Caco-2 (cell line): ENCODE data around the gene CAPN5. TPM values are rescaled to one million over a fixed set of nuclear protein-coding genes. Genes with fewer than 3 reads are reported as not detected.
A peak's percentile ranks its signal among the peaks of the same experiment; 100 is the strongest.

Experiments
- BruUV-seq: library from RNA; stranded (reverse); fragments of 400-500 nt; replicated peaks from 2 replicates; lab custom pipeline; 2021; lab: Mats Ljungman, UMichigan
- CTCF ChIA-PET: fragments of 300-600 bp; sonication (Branson Sonifier 250); formaldehyde crosslinking; loops from one replicate; lab custom pipeline; 2022; ENCODE audit warnings: antibody characterized with exemption; lab: Charles Lee
- POLR2A ChIA-PET: fragments of 300-600 bp; sonication (Branson Sonifier 250); formaldehyde crosslinking; loops from one replicate; lab custom pipeline; 2022; ENCODE audit warnings: antibody characterized with exemption; lab: Charles Lee
- DNase-seq, 2 experiments: peaks; one replicate each; pipeline versions ENCODE4 v3.0.0 to v3.0.0-alpha.2; 2020 to 2022
- H3K27me3 ChIP-seq: replicated peaks from 2 replicates; pipeline ENCODE4 v1.6.0; 2011; ENCODE audit warnings: low read length; ENCODE audit not compliant: control insufficient read depth, insufficient read depth
- H3K36me3 ChIP-seq: 2 replicates; pipeline ENCODE4 v1.5.1; 2011; ENCODE audit warnings: low read length; ENCODE audit not compliant: control insufficient read depth, insufficient read depth
- H3K4me1 ChIP-seq: fragments of 250-450 bp; sonication (Bioruptor Pico); 2 replicates; pipeline ENCODE4 v1.5.1; 2020; ENCODE audit warnings: mild to moderate bottlenecking
- H3K4me3 ChIP-seq: 2 replicates; pipeline ENCODE4 v1.5.1; 2011; ENCODE audit warnings: low read depth, mild to moderate bottlenecking, control low read depth, low read length
- H3K9me3 ChIP-seq: fragments of 250-450 bp; sonication (Bioruptor Pico); 2 replicates; pipeline ENCODE4 v1.5.1; 2020; ENCODE audit warnings: mild to moderate bottlenecking, moderate library complexity
- H3K27ac Mint-ChIP-seq: one replicate; pipeline ENCODE4 v1.8.0; 2022; ENCODE audit warnings: mixed read lengths; ENCODE audit not compliant: unreplicated experiment
- H3K27me3 Mint-ChIP-seq: one replicate; pipeline ENCODE4 v1.8.0; 2022; ENCODE audit warnings: mixed read lengths; ENCODE audit not compliant: insufficient read depth, unreplicated experiment
- H3K36me3 Mint-ChIP-seq: one replicate; pipeline ENCODE4 v1.8.0; 2022; ENCODE audit warnings: mild to moderate bottlenecking, mixed read lengths; ENCODE audit not compliant: insufficient read depth, unreplicated experiment
- H3K4me1 Mint-ChIP-seq: one replicate; pipeline ENCODE4 v1.8.0; 2022; ENCODE audit warnings: low read depth, mixed read lengths; ENCODE audit not compliant: unreplicated experiment
- H3K4me3 Mint-ChIP-seq: one replicate; pipeline ENCODE4 v1.8.0; 2022; ENCODE audit warnings: mild to moderate bottlenecking, moderate library complexity, mixed read lengths; ENCODE audit not compliant: unreplicated experiment
- H3K9me3 Mint-ChIP-seq: one replicate; pipeline ENCODE4 v1.8.0; 2022; ENCODE audit warnings: mixed read lengths; ENCODE audit not compliant: unreplicated experiment
- intact Hi-C: fragments of 100-400 bp; cut with micrococcal nuclease; formaldehyde crosslinking; loops from one replicate; pipeline ENCODE4 v1.10.0; 2022; ENCODE audit not compliant: unreplicated experiment
- total RNA-seq: library from RNA; stranded (reverse); gene quantifications from 2 replicates; pipeline ENCODE4 v1.2.3, GENCODE V29; 2022
- TF ChIP-seq, protein P1 (sequence below), 2 experiments: fragments of 200-600 bp in 1 of 2; IDR thresholded peaks; 1 replicate in 1 of 2; 2 replicates in 1 of 2; pipeline versions ENCODE4 v1.5.1 to v1.8.0; 2011 to 2022; ENCODE audit warnings: antibody characterized with exemption in 1 of 2, control low read depth in 1 of 2, inconsistent platforms in 1 of 2, low read depth in 1 of 2, low read length in 1 of 2, mild to moderate bottlenecking in 1 of 2, moderate library complexity in 1 of 2; ENCODE audit not compliant: insufficient read depth in 1 of 2, severe bottlenecking in 1 of 2, unreplicated experiment in 1 of 2

Gene CAPN5
- total RNA-seq, 1 experiment from 2014 or later: 21.2 TPM

DNA sequence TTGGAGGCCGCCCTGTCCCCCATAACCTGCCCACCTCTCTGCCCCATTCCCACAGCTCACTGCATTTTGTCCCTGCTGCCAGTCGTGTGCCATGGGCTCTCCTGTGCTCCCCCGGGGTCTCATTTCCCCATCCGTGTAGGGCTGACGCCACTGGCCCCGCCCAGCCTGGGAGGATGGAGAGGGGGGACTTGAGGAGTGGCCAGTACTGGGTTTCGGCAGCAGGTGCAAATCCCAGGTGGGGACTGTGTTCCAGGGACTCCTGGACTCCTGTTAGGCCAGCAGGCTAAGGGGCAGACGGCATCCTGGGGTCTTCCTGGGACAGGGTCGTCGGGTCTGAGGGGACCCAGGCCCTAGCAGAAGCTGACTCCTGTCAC, 60.1 kb downstream of the CAPN5 start:
- intact Hi-C loops: loop anchor here (1.0 to 5.0 kb wide), 6 partner anchors 45 to 495 kb away; partner anchors contain the start of gene PAK1
- Histone ChIP-seq H3K9me3 (no peaks in the 10 kb centered on the region), H3K27me3 (no peaks in the 10 kb centered on the region), H3K36me3 (no peaks in the 10 kb centered on the region), H3K4me1 (peaks cover 10% of the 10 kb centered on the region), H3K4me3 (peak overlapping the region; percentile 47)
- Mint-ChIP-seq H3K36me3 (peaks cover 17% of the 10 kb centered on the region), H3K27ac (no peak overlapping the region), H3K4me1 (peaks cover 19% of the 10 kb centered on the region), H3K27me3 (no peaks in the 10 kb centered on the region), H3K4me3 (peak overlapping the region; percentile 69), H3K9me3 (no peaks in the 10 kb centered on the region)
- DNase-seq: no peak
- POLR2A ChIA-PET: interaction anchor here (0.5 to 1.3 kb wide), 3 partner anchors 49 to 79 kb away, joined by 3 read pairs; no protein-coding TSS in a partner anchor
- BruUV-seq: no TSS peak
- CTCF ChIA-PET: interaction anchor here (0.5 to 3.3 kb wide), 28 partner anchors 8 to 432 kb away, joined by 3 to 116 read pairs (median 4); no protein-coding TSS in a partner anchor
- TF ChIP-seq, protein P1, sequence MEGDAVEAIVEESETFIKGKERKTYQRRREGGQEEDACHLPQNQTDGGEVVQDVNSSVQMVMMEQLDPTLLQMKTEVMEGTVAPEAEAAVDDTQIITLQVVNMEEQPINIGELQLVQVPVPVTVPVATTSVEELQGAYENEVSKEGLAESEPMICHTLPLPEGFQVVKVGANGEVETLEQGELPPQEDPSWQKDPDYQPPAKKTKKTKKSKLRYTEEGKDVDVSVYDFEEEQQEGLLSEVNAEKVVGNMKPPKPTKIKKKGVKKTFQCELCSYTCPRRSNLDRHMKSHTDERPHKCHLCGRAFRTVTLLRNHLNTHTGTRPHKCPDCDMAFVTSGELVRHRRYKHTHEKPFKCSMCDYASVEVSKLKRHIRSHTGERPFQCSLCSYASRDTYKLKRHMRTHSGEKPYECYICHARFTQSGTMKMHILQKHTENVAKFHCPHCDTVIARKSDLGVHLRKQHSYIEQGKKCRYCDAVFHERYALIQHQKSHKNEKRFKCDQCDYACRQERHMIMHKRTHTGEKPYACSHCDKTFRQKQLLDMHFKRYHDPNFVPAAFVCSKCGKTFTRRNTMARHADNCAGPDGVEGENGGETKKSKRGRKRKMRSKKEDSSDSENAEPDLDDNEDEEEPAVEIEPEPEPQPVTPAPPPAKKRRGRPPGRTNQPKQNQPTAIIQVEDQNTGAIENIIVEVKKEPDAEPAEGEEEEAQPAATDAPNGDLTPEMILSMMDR (IDR thresholded peaks at IDR 0.05; ENCODE audit: insufficient read depth in 1 of 2, low read depth in 1 of 2, low read length in 1 of 2, severe bottlenecking in 1 of 2, unreplicated experiment in 1 of 2): no peak

DNA sequence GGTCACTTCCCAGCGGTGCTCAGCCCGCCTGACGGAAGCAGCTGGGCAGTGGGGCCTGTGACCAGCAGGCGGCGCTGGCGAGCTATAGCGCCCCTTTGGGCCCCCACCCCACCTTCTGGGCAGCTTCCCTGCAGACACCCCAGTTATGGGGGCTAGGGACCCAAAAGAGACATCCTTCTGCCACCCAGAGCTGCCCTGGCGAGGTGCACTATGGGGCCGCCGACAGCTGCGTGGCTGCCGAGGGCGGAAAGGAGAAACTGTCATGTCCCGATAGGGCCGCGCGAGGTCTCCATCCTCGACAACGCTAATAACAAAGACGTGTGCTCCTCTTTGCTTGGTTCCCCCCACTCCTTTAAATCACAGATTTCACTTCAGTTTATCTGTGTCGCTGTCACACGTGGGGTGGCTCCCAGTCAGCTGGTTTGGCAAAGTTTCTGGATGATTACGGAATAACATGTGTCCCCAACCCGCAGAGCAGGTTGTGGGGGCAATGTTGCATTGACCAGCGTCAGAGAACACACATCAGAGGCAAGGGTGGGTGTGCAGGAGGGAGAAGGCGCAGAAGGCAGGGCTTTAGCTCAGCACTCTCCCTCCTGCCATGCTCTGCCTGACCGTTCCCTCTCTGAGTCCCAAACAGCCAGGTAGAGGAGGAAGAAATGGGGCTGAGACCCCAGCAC, 60.6 kb downstream of the CAPN5 start:
- DNase-seq: peak; percentile 70 to 84
- H3K27me3 ChIP-seq: no peaks in the 10 kb centered on the region
- intact Hi-C loops: loop anchor here (1.0 to 5.0 kb wide), 6 partner anchors 45 to 495 kb away; partner anchors contain the start of gene PAK1
- Mint-ChIP-seq H3K4me1 (peaks cover 19% of the 10 kb centered on the region), H3K9me3 (no peaks in the 10 kb centered on the region), H3K36me3 (peaks cover 17% of the 10 kb centered on the region), H3K4me3 (peak overlapping the region; percentile 69), H3K27ac (peak overlapping the region; percentile 72), H3K27me3 (no peaks in the 10 kb centered on the region)
- TF ChIP-seq, protein P1 (IDR thresholded peaks at IDR 0.05; ENCODE audit: insufficient read depth in 1 of 2, low read depth in 1 of 2, low read length in 1 of 2, severe bottlenecking in 1 of 2, unreplicated experiment in 1 of 2): peak; percentile 100
- no peaks in the 10 kb centered on the region for H3K36me3 ChIP-seq
- H3K4me1 ChIP-seq: peaks cover 10% of the 10 kb centered on the region
- H3K9me3 ChIP-seq: no peaks in the 10 kb centered on the region
- peak overlapping the region; percentile 47 for H3K4me3 ChIP-seq
- POLR2A ChIA-PET: interaction anchor here (0.5 to 1.3 kb wide), 5 partner anchors 17 to 658 kb away, joined by 3 read pairs; no protein-coding TSS in a partner anchor
- CTCF ChIA-PET: interaction anchor here (0.5 to 3.3 kb wide), 34 partner anchors 9 to 431 kb away, joined by 3 to 116 read pairs (median 4); partner anchors contain the start of gene CAPN5
- BruUV-seq: no TSS peak

DNA sequence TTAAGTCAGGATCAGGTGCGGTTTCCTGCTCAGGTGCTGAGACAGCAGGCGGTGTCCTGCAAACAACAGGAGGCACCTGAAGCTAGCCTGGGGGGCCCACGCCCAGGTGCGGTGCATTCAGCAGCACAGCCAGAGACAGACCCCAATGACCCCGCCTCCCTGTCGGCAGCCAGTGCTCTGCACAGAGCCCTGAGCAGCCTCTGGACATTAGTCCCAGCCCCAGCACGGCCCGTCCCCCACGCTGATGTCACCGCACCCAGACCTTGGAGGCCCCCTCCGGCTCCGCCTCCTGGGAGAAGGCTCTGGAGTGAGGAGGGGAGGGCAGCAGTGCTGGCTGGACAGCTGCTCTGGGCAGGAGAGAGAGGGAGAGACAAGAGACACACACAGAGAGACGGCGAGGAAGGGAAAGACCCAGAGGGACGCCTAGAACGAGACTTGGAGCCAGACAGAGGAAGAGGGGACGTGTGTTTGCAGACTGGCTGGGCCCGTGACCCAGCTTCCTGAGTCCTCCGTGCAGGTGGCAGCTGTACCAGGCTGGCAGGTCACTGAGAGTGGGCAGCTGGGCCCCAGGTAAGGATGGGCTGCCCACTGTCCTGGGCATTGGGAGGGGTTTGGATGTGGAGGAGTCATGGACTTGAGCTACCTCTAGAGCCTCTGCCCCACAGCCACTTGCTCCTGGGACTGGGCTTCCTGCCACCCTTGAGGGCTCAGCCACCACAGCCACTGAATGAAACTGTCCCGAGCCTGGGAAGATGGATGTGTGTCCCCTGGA, 61.3 kb downstream of the CAPN5 start, which contains the start of gene MYO7A:
Gene MYO7A, plus strand, starts transcription at position 327 of the 772 bp plus-strand sequence. CDS start 2,389 bp downstream, outside the sequence.
- H3K4me3 ChIP-seq: peak within 1 kb of the TSS; percentile 47
- H3K9me3 ChIP-seq: no peaks in the 10 kb centered on the region
- H3K36me3 ChIP-seq: no peaks in the 10 kb centered on the region
- CTCF ChIA-PET: interaction anchor here (0.7 to 3.3 kb wide), 26 partner anchors 9 to 421 kb away, joined by 3 to 116 read pairs (median 4); partner anchors contain the start of gene CAPN5
- peak; percentile 98 to 99 for DNase-seq
- Mint-ChIP-seq H3K36me3 (peaks cover 17% of the 10 kb centered on the region), H3K4me1 (peaks cover 19% of the 10 kb centered on the region), H3K4me3 (peak within 1 kb of the TSS; percentile 69), H3K27ac (peak within 1 kb of the TSS; percentile 72), H3K27me3 (no peaks in the 10 kb centered on the region), H3K9me3 (no peaks in the 10 kb centered on the region)
- BruUV-seq: TSS peak; percentile 71
- TF ChIP-seq, protein P1 (IDR thresholded peaks at IDR 0.05; ENCODE audit: insufficient read depth in 1 of 2, low read depth in 1 of 2, low read length in 1 of 2, severe bottlenecking in 1 of 2, unreplicated experiment in 1 of 2): no peak
- intact Hi-C loops: loop anchor here (1.0 to 5.0 kb wide), 8 partner anchors 13 to 494 kb away; partner anchors contain the start of gene PAK1
- H3K27me3 ChIP-seq: no peaks in the 10 kb centered on the region
- POLR2A ChIA-PET: interaction anchor here (0.6 kb wide), 2 partner anchors 16 to 55 kb away, joined by 3 read pairs; no protein-coding TSS in a partner anchor
- peaks cover 10% of the 10 kb centered on the region for H3K4me1 ChIP-seq
